Lower leg skin (tissue), 3 donors: ENCODE data around the gene ZNF662.

Source experiments
- CTCF ChIP-seq, 3 donors: fragments of 450-650 bp; IDR thresholded peaks; one replicate each; pipeline ENCODE4 v1.5.1; 2016; ENCODE audit warnings: antibody characterized with exemption in 3 of 3, mild to moderate bottlenecking in 3 of 3, moderate library complexity in 2 of 3
- POLR2A ChIP-seq, 2 donors: fragments of 450-650 bp; IDR thresholded peaks; one replicate each; pipeline ENCODE4 v1.6.1; 2016 to 2017; ENCODE audit warnings: antibody characterized with exemption in 2 of 2, mild to moderate bottlenecking in 1 of 2, moderate library complexity in 1 of 2

- no peak for TF ChIP-seq CTCF (IDR thresholded peaks at IDR 0.05)
- no peak for TF ChIP-seq POLR2A (IDR thresholded peaks at IDR 0.05)
These were observed 57.3 kb downstream of the ZNF662 start for GRCh38 chr3:42963269-42963668.
